Endothelial cell of umbilical vein (primary cell): ENCODE measurements around the gene OPRD1. TPM values are rescaled to one million over a fixed set of nuclear protein-coding genes. Genes with fewer than 3 reads are reported as not detected.

Experiments used
- BruUV-seq: library from RNA; stranded (reverse); fragments of 400-500 nt; replicated peaks from 2 replicates; lab custom pipeline; 2021; lab: Mats Ljungman, UMichigan
- CTCF ChIA-PET: fragments of 300-600, 350-600 bp; sonication (Branson Sonifier 250); formaldehyde crosslinking; loops from one replicate; lab custom pipeline; 2021; ENCODE audit warnings: antibody characterized with exemption, inconsistent platforms; lab: Charles Lee
- POLR2A ChIA-PET: fragments of 300-600, 350-600 bp; sonication (Branson Sonifier 250); formaldehyde crosslinking; loops from one replicate; lab custom pipeline; 2021; ENCODE audit warnings: antibody characterized with exemption, inconsistent platforms; lab: Charles Lee
- DNase-seq: peaks from one replicate; pipeline ENCODE4 v3.0.0-alpha.2; 2011; ENCODE audit warnings: low read depth, low spot score
- FAIRE-seq: peaks from 2 replicates; lab custom pipeline; 2011; peaks lifted over from hg19 to GRCh38; lab: Jason Lieb, UNC
- H2AFZ ChIP-seq: 2 replicates; pipeline ENCODE4 v1.6.0; 2012; ENCODE audit warnings: low read depth, low read length, control low read depth, inconsistent platforms
- H3K27ac ChIP-seq: 2 replicates; pipeline ENCODE4 v1.5.1; 2011; ENCODE audit warnings: low read depth, mild to moderate bottlenecking, control low read depth, low read length, moderate library complexity; ENCODE audit not compliant: insufficient read depth
- H3K27me3 ChIP-seq, 2 experiments: 2 replicates each; pipeline versions ENCODE4 v1.6.0 to v1.6.1; 2011; ENCODE audit warnings: low read length in 2 of 2, mixed read lengths in 1 of 2; ENCODE audit not compliant: control insufficient read depth in 2 of 2, insufficient read depth in 2 of 2
- H3K36me3 ChIP-seq, 2 experiments: 2 replicates in 1 of 2; 3 replicates in 1 of 2; pipeline ENCODE4 v1.5.1; 2011; ENCODE audit warnings: low read length in 2 of 2, mild to moderate bottlenecking in 1 of 2, moderate library complexity in 1 of 2; ENCODE audit not compliant: control insufficient read depth in 2 of 2, insufficient read depth in 2 of 2; ENCODE audit errors: extremely low read depth in 1 of 2
- H3K4me1 ChIP-seq: 3 replicates; pipeline ENCODE4 v1.5.1; 2011; ENCODE audit warnings: mild to moderate bottlenecking, low read length; ENCODE audit not compliant: control insufficient read depth, insufficient read depth; ENCODE audit errors: extremely low read depth
- H3K4me2 ChIP-seq: 2 replicates; pipeline ENCODE4 v1.6.1; 2011; ENCODE audit warnings: low read length, control low read depth, mixed read lengths; ENCODE audit not compliant: insufficient read depth
- H3K4me3 ChIP-seq, 3 experiments: fragments of 200-600 bp in 1 of 3; sonication (generic), shearing (Covaris generic) in 1 of 3; replicated peaks in 1 of 3; 2 replicates each; pipeline ENCODE4 v1.5.1; 2011 to 2016; ENCODE audit warnings: control low read depth in 3 of 3, low read length in 3 of 3, mild to moderate bottlenecking in 2 of 3, inconsistent platforms in 1 of 3, low read depth in 1 of 3, moderate library complexity in 1 of 3; ENCODE audit not compliant: insufficient read depth in 1 of 3
- H3K79me2 ChIP-seq: 2 replicates; pipeline ENCODE4 v1.6.0; 2012; ENCODE audit warnings: low read length, inconsistent platforms; ENCODE audit not compliant: control insufficient read depth, insufficient read depth
- H3K9ac ChIP-seq: replicated peaks from 2 replicates; pipeline ENCODE3; 2011; ENCODE audit warnings: low read length, control low read depth; ENCODE audit not compliant: insufficient read depth; ENCODE audit errors: extremely low read depth
- H3K9me1 ChIP-seq: replicated peaks from 3 replicates; pipeline ENCODE4 v1.6.0; 2011; ENCODE audit warnings: mild to moderate bottlenecking, low read length; ENCODE audit not compliant: control insufficient read depth, insufficient read depth; ENCODE audit errors: extremely low read depth
- H3K9me3 ChIP-seq: replicated peaks from 2 replicates; pipeline ENCODE4 v1.5.1; 2012; ENCODE audit warnings: low read length, inconsistent platforms; ENCODE audit not compliant: control insufficient read depth, insufficient read depth
- H4K20me1 ChIP-seq: replicated peaks from 2 replicates; pipeline ENCODE3; 2011; ENCODE audit warnings: mild to moderate bottlenecking, low read length; ENCODE audit not compliant: control insufficient read depth, insufficient read depth; ENCODE audit errors: extremely low read depth
- CTCF ChIP-seq, 2 donors: IDR thresholded peaks; 1 replicate in 1 of 2; 2 replicates in 1 of 2; pipeline ENCODE4 v1.5.1; 2011; ENCODE audit warnings: low read length in 2 of 2, mild to moderate bottlenecking in 2 of 2, moderate library complexity in 2 of 2, control low read depth in 1 of 2, inconsistent platforms in 1 of 2, low read depth in 1 of 2; ENCODE audit not compliant: insufficient read depth in 1 of 2; ENCODE audit errors: extremely low read depth in 1 of 2
- FOS ChIP-seq: IDR thresholded peaks from 2 replicates; pipeline ENCODE4 v1.6.1; 2011; ENCODE audit warnings: mild to moderate bottlenecking, low read length, moderate library complexity, borderline replicate concordance; ENCODE audit not compliant: insufficient read depth
- GATA2 ChIP-seq: IDR thresholded peaks from 2 replicates; pipeline ENCODE4 v1.7.0; 2011; ENCODE audit warnings: low read depth, mild to moderate bottlenecking, moderate library complexity, mixed read lengths, low read length; ENCODE audit not compliant: insufficient read length, insufficient read depth
- JUN ChIP-seq: IDR thresholded peaks from 2 replicates; pipeline ENCODE4 v1.6.1; 2011; ENCODE audit warnings: borderline replicate concordance, low read depth; ENCODE audit not compliant: insufficient read length, insufficient read depth
- MAX ChIP-seq: IDR thresholded peaks from 2 replicates; pipeline ENCODE4 v1.6.1; 2011; ENCODE audit not compliant: insufficient read depth, insufficient read length
- dilution Hi-C: fragments of 300-500 bp; cut with MboI; formaldehyde crosslinking; loops from one replicate; pipeline ENCODE4 v1.15.0; 2019; ENCODE audit warnings: low sequenced_read_pairs; ENCODE audit not compliant: extremely low pct_ligation_motif_present
- intact Hi-C: fragments of 100-400 bp; cut with micrococcal nuclease; formaldehyde crosslinking; loops from one replicate; pipeline ENCODE4 v1.10.0; 2022
- polyA plus RNA-seq, 4 experiments: library from polyadenylated mRNA; depleted of rRNA in 3 of 4; stranded (reverse) in 3 of 4; unstranded in 1 of 4; fragments of >200 nt; gene quantifications; 2 replicates each; pipeline versions ENCODE4 v1.2.1 to v1.2.3, GENCODE V29; 2011 to 2012; ENCODE audit warnings: missing spikeins in 1 of 4
- small RNA-seq: library from RNA; depleted of rRNA; stranded (forward); fragments of <200 nt; gene quantifications from one replicate; pipeline ENCODE3, GENCODE V24; 2012; ENCODE audit warnings: low replicate concordance, low read depth; ENCODE audit not compliant: insufficient read depth, insufficient read length
- total RNA-seq: library from RNA; stranded (reverse); gene quantifications from 2 replicates; pipeline ENCODE4 v1.2.3, GENCODE V29; 2021

Gene OPRD1
- total and polyA plus RNA-seq, 2 donors (not counting 3 experiments of a cell fraction or from before 2014, with no cell fraction given), result not detected

- Histone ChIP-seq H3K27ac (no peak overlapping the region), H3K9me1 (no peaks in the 10 kb centered on the region), H3K36me3 (no peaks in the 10 kb centered on the region), H3K4me1 (peaks cover 10% of the 10 kb centered on the region), H3K27me3 (no peaks in the 10 kb centered on the region), H3K9ac (no peak overlapping the region), H3K9me3 (no peaks in the 10 kb centered on the region), H4K20me1 (no peaks in the 10 kb centered on the region), H3K79me2 (no peaks in the 10 kb centered on the region), H3K4me3 (no peak overlapping the region), H3K4me2 (no peak overlapping the region), H2AFZ (no peak overlapping the region)
- no peak for DNase-seq
- no peak for FAIRE-seq
- intact Hi-C loops, result no loop called here
- TF ChIP-seq GATA2 (no peak), MAX (no peak), CTCF (IDR thresholded peaks at IDR 0.05; ENCODE audit: extremely low read depth in 1 of 2, insufficient read depth in 1 of 2, low read depth in 1 of 2, low read length in 2 of 2) (no peak), FOS (no peak), JUN (no peak)
- ChIA-PET POLR2A (interaction anchor here (0.6 kb wide), 1 partner anchor 202 kb away, joined by 3 read pairs; no protein-coding TSS in a partner anchor), CTCF (interaction anchor here (1.5 kb wide), 1 partner anchor 36 kb away, joined by 4 read pairs; no protein-coding TSS in a partner anchor)
- no TSS peak for BruUV-seq
- dilution Hi-C loops, result no loop called here
These were observed 105.8 kb downstream of the OPRD1 start for GRCh38 chr1:28917757-28918118.

Small RNA genes lying within 50 kb of the gene (small RNA-seq; reads per million reads assigned to genes)
- gene RF00019, result not detected

Other genes with a start within 250 kb of the OPRD1 start
- 1.2 and 2.0 TPM in 2 replicates for gene RAB42, start 219.9 kb upstream of the OPRD1 start, total RNA-seq
- 1.4 and 1.8 TPM in 2 replicates for gene RAB42, start 219.9 kb upstream of the OPRD1 start, polyA plus RNA-seq
- gene TAF12, start 169.1 kb upstream of the OPRD1 start, total RNA-seq, result 15.3 and 18.2 TPM in 2 replicates
- 13.9 and 17.7 TPM in 2 replicates for gene TAF12, start 169.1 kb upstream of the OPRD1 start, polyA plus RNA-seq
- gene RNU11, start 163.6 kb upstream of the OPRD1 start, total RNA-seq, result not detected in 2 replicates
- not detected in 2 replicates for gene RNU11, start 163.6 kb upstream of the OPRD1 start, polyA plus RNA-seq
- 14.5 and 16.0 TPM in 2 replicates for gene GMEB1, start 143.4 kb upstream of the OPRD1 start, total RNA-seq
- 6.8 and 8.1 TPM in 2 replicates for gene GMEB1, start 143.4 kb upstream of the OPRD1 start, polyA plus RNA-seq
- gene YTHDF2, start 75.2 kb upstream of the OPRD1 start, total RNA-seq, result 101 and 105 TPM in 2 replicates
- 72.4 and 73.6 TPM in 2 replicates for gene YTHDF2, start 75.2 kb upstream of the OPRD1 start, polyA plus RNA-seq
- 39.7 and 45.7 TPM in 2 replicates for gene EPB41, start 102.4 kb downstream of the OPRD1 start, total RNA-seq
- gene EPB41, start 102.4 kb downstream of the OPRD1 start, polyA plus RNA-seq, result 20.2 and 22.3 TPM in 2 replicates